Hypothalamus (tissue), 51 donors: Measurements from ENCODE around the gene PRKCH.

ENCODE experiments used
- DNase-seq, 51 donors: peaks; one replicate each; lab custom pipeline; 2025; lab: John Stamatoyannopoulos, UW

The PRKCH gene

GRCh38 chr14:61484031-61484430, 162.7 kb downstream of the PRKCH start:
- no peak for DNase-seq

- no peak for DNase-seq
Measured at GRCh38 chr14:61484826-61485584, 163.6 kb downstream of the PRKCH start.

- no peak for DNase-seq
Measured at GRCh38 chr14:61485661-61486060, 164.3 kb downstream of the PRKCH start.

- no peak for DNase-seq
Measured at GRCh38 chr14:61486930-61487495, 165.6 kb downstream of the PRKCH start.

GRCh38 chr14:61488417-61489401, 167.3 kb downstream of the PRKCH start:
- DNase-seq: no peak

GRCh38 chr14:61489512-61489911, 168.1 kb downstream of the PRKCH start:
- DNase-seq: peak in 11 of 51 donors; percentile 15 to 61 (median 42)

GRCh38 chr14:61489932-61490331, 168.6 kb downstream of the PRKCH start:
- DNase-seq: peak in 12 of 51 donors; percentile 13 to 61 (median 22)

GRCh38 chr14:61491224-61491623, 169.8 kb downstream of the PRKCH start:
- no peak for DNase-seq

- peak in 2 of 51 donors; percentile 12 to 14 for DNase-seq
Measured at GRCh38 chr14:61491876-61492434, 170.6 kb downstream of the PRKCH start.

- DNase-seq: no peak
Measured at GRCh38 chr14:61492474-61492873, 171.1 kb downstream of the PRKCH start.

GRCh38 chr14:61493239-61493638, 171.9 kb downstream of the PRKCH start:
- DNase-seq: no peak

GRCh38 chr14:61494018-61494417, 172.6 kb downstream of the PRKCH start:
- DNase-seq: no peak

GRCh38 chr14:61495809-61496208, 174.4 kb downstream of the PRKCH start:
- DNase-seq: no peak

- no peak for DNase-seq
Measured at GRCh38 chr14:61498303-61498702, 176.9 kb downstream of the PRKCH start.

GRCh38 chr14:61498811-61499210, 177.4 kb downstream of the PRKCH start:
- no peak for DNase-seq

- no peak for DNase-seq
Measured at GRCh38 chr14:61499991-61500390, 178.6 kb downstream of the PRKCH start.

- no peak for DNase-seq
Measured at GRCh38 chr14:61501714-61502458, 180.5 kb downstream of the PRKCH start.

- DNase-seq: no peak
Measured at GRCh38 chr14:61502459-61503093, 181.2 kb downstream of the PRKCH start.

GRCh38 chr14:61503167-61503801, 181.9 kb downstream of the PRKCH start:
- no peak for DNase-seq
